C4-2B (cell line): Measurements from ENCODE around the gene MYL2.
"Not testable (repeated sequence)": the region's sequence is repeated elsewhere in the genome, so short reads cannot be mapped to it uniquely, and the experiment has no call there.

Source experiments
- H3K27ac ChIP-seq: fragments of 450-650 bp; 2 replicates; pipeline ENCODE4 v1.5.1; 2017
- CTCF ChIP-seq: fragments of 450-650 bp; conservative IDR thresholded peaks from 2 replicates; pipeline ENCODE4 v1.5.1; 2017; ENCODE audit warnings: mild to moderate bottlenecking
- ZFX ChIP-seq: fragments of 450-650 bp; IDR thresholded peaks from 2 replicates; pipeline ENCODE4 v1.6.1; 2017

The MYL2 gene, protein sequence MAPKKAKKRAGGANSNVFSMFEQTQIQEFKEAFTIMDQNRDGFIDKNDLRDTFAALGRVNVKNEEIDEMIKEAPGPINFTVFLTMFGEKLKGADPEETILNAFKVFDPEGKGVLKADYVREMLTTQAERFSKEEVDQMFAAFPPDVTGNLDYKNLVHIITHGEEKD

GRCh38 chr12:110920324-110920910 lies at the start of gene MYL2:
Gene MYL2 (minus strand): TSS chr12:110920579. CDS start chr12:110920529, 50 bp downstream.
- TF ChIP-seq ZFX: no peak
- TF ChIP-seq CTCF: no peak
- no peak within 1 kb of the TSS for H3K27ac ChIP-seq

GRCh38 chr12:110966081-110966760 lies 45.8 kb upstream of the MYL2 start:
- no peak overlapping the region for H3K27ac ChIP-seq
- TF ChIP-seq ZFX (no peak), CTCF (no peak)

DNA sequence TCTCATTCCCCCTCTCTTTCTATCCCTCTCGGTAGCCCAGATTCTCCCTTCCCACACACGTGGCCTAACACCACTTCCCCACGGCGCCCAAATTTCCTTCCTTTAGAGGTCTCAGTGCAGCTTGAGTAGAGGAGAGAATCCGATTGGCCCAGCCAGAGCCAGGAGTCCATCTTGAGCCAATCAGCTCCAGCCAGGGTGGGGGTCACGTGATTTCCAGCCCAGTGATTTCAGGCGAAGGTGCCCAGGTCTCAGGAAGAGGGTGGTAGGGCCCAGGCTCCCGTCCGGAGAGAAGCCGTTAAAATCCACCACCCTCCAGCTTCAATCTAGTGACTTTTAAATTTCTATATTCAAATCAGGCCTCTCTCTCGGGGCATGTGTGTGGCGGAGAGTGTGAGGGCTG lies 45.2 kb upstream of the MYL2 start:
- no peak overlapping the region for H3K27ac ChIP-seq

DNA sequence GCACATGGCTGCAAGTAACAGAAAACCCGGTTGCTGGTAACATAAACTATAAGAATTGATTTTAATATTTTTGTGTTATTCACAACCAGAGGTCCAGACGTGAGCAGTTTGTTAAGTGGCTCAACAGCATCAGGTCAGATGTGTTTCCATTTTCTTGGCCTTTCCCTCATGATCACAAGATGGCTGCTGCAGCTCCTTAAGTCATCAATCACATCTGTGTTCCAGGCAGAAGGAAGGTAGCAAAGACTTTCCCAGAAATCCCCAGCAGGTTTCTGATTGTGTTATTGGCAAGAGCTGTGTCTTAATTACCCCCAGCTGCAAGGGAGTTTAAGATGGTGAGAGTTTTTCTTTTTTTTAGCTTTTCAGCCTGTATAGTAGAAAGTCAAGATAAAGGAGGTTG lies 40.4 kb upstream of the MYL2 start:
- no peak overlapping the region for H3K27ac ChIP-seq
- no peak for TF ChIP-seq CTCF
- TF ChIP-seq ZFX: no peak

More for the DNA sequence above, 45.2 kb upstream of the MYL2 start:
- no peak for TF ChIP-seq ZFX
- TF ChIP-seq CTCF: no peak

GRCh38 chr12:110957652-110958051 lies 37.3 kb upstream of the MYL2 start:
- no peak overlapping the region for H3K27ac ChIP-seq
- TF ChIP-seq CTCF (no peak), ZFX (no peak)

- TF ChIP-seq CTCF (no peak), ZFX (no peak)
- H3K27ac ChIP-seq: no peak overlapping the region
These were observed 36.8 kb upstream of the MYL2 start for GRCh38 chr12:110957159-110957558.

DNA sequence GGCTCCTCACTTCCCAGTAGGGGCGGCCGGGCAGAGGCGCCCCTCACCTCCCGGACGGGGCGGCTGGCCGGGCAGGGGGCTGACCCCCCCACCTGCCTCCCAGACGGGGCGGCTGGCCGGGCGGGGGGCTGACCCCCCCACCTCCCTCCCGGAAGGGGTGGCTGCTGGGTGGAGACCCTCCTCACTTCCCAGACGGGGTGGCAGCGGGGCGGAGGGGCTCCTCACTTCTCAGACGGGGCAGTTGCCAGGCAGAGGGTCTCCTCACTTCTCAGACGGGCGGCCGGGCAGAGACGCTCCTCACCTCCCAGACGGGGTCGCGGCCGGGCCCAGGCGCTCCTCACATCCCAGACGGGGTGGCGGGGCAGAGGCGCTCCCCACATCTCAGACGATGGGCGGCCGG lies 30.5 kb upstream of the MYL2 start:
- H3K27ac ChIP-seq: not testable (repeated sequence)

DNA sequence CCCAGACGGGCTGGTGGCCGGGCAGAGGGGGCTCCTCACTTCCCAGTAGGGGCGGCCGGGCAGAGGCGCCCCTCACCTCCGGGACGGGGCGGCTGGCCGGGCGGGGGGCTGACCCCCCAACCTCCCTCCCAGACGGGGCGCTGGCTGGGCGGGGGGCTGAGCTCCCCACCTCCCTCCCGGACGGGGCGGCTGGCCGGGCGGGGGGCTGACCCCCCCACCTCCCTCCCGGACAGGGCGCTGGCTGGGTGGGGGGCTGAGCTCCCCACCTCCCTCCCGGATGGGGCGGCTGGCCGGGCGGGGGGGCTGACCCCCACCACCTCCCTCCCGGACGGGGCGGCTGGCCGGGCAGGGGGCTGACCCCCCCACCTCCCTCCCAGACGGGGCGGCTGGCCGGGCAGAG lies 30.1 kb upstream of the MYL2 start:
- H3K27ac ChIP-seq: not testable (repeated sequence)
